H1 (cell line): ENCODE measurements around the gene XPO6. TPM values are rescaled to one million over a fixed set of nuclear protein-coding genes. Genes with fewer than 3 reads are reported as not detected.
"Not testable (repeated sequence)": the region's sequence is repeated elsewhere in the genome, so short reads cannot be mapped to it uniquely, and the experiment has no call there.

ENCODE experiments used
- CTCF ChIA-PET: fragments of 300-600 bp; sonication (Branson Sonifier 250); formaldehyde crosslinking; loops from one replicate; lab custom pipeline; 2021; ENCODE audit not compliant: partially characterized antibody; lab: Charles Lee
- POLR2A ChIA-PET: fragments of 300-600 bp; sonication (Branson Sonifier 250); formaldehyde crosslinking; loops from one replicate; lab custom pipeline; 2021; ENCODE audit warnings: inconsistent platforms; ENCODE audit not compliant: partially characterized antibody; lab: Charles Lee
- DNase-seq, 2 experiments: peaks; one replicate each; pipeline versions ENCODE4 v3.0.0 to v3.0.0-alpha.2; 2010 to 2022; ENCODE audit warnings: low spot score in 2 of 2, low read depth in 1 of 2, mixed read lengths in 1 of 2
- FAIRE-seq: peaks from 2 replicates; lab custom pipeline; 2011; peaks lifted over from hg19 to GRCh38; lab: Jason Lieb, UNC
- H2AFZ ChIP-seq: 2 replicates; pipeline ENCODE4 v1.8.1; 2012; ENCODE audit warnings: low read length, inconsistent platforms
- H2AK5ac ChIP-seq: 2 replicates; pipeline ENCODE4 v1.6.1; 2013; ENCODE audit warnings: low read depth, low read length
- H2BK120ac ChIP-seq: replicated peaks from 2 replicates; pipeline ENCODE3; 2013; ENCODE audit warnings: low read depth, low read length, inconsistent platforms
- H2BK12ac ChIP-seq: 2 replicates; pipeline ENCODE4 v1.6.1; 2013; ENCODE audit warnings: low read depth, low read length
- H2BK15ac ChIP-seq: 2 replicates; pipeline ENCODE4 v1.6.1; 2013; ENCODE audit warnings: low read length
- H2BK20ac ChIP-seq: 2 replicates; pipeline ENCODE4 v1.6.1; 2013; ENCODE audit warnings: low read length
- H2BK5ac ChIP-seq: 2 replicates; pipeline ENCODE4 v1.6.1; 2013; ENCODE audit warnings: low read depth, low read length
- H3K14ac ChIP-seq: 2 replicates; pipeline ENCODE4 v1.6.1; 2013; ENCODE audit warnings: inconsistent platforms; ENCODE audit not compliant: insufficient read length
- H3K18ac ChIP-seq: 2 replicates; pipeline ENCODE4 v1.6.1; 2013; ENCODE audit warnings: low read length; ENCODE audit errors: extremely low read depth
- H3K23ac ChIP-seq: 2 replicates; pipeline ENCODE4 v1.6.1; 2013; ENCODE audit warnings: inconsistent platforms; ENCODE audit not compliant: insufficient read length
- H3K23me2 ChIP-seq: 2 replicates; pipeline ENCODE4 v1.6.1; 2013; ENCODE audit warnings: low read depth, low read length
- H3K27ac ChIP-seq: 2 replicates; pipeline ENCODE4 v1.6.1; 2011; ENCODE audit warnings: low read depth, low read length, inconsistent platforms
- H3K27me3 ChIP-seq, 4 experiments: replicated peaks in 1 of 4; 1 replicate in 1 of 4; 2 replicates in 3 of 4; pipeline versions ENCODE4 v1.6.1 to v1.8.1; 2011 to 2013; ENCODE audit warnings: low read length in 3 of 4, mild to moderate bottlenecking in 3 of 4, inconsistent platforms in 2 of 4, mixed read lengths in 2 of 4, moderate library complexity in 1 of 4; ENCODE audit not compliant: control insufficient read depth in 3 of 4, insufficient read depth in 3 of 4; ENCODE audit errors: extremely low read depth in 1 of 4
- H3K36me3 ChIP-seq, 4 experiments: 2 replicates each; pipeline versions ENCODE4 v1.6.1 to v1.8.1; 2011 to 2013; ENCODE audit warnings: mild to moderate bottlenecking in 4 of 4, low read length in 3 of 4, moderate library complexity in 2 of 4, control low read depth in 1 of 4, inconsistent platforms in 1 of 4; ENCODE audit not compliant: insufficient read depth in 4 of 4, control insufficient read depth in 2 of 4
- H3K4ac ChIP-seq: replicated peaks from 2 replicates; pipeline ENCODE3; 2013; ENCODE audit warnings: low read length, low read depth, mixed read lengths, inconsistent platforms; ENCODE audit not compliant: insufficient read length
- H3K4me1 ChIP-seq, 4 experiments: replicated peaks in 1 of 4; 1 replicate in 1 of 4; 2 replicates in 3 of 4; pipeline versions ENCODE4 v1.6.1 to v1.8.1; 2011 to 2013; ENCODE audit warnings: low read length in 3 of 4, inconsistent platforms in 2 of 4, mixed read lengths in 1 of 4; ENCODE audit not compliant: insufficient read depth in 4 of 4, control insufficient read depth in 3 of 4
- H3K4me2 ChIP-seq, 2 experiments: 2 replicates each; pipeline versions ENCODE4 v1.6.1 to v1.8.1; 2011 to 2013; ENCODE audit warnings: low read depth in 2 of 2, low read length in 2 of 2, control low read depth in 1 of 2, inconsistent platforms in 1 of 2, mild to moderate bottlenecking in 1 of 2; ENCODE audit not compliant: insufficient read depth in 1 of 2
- H3K4me3 ChIP-seq, 4 experiments: fragments of 200-600, 300-600 bp in 1 of 4; sonication (generic), shearing (Covaris generic), sonication (Bioruptor Twin) in 1 of 4; 2 replicates each; pipeline versions ENCODE4 v1.5.1 to v1.8.1; 2011 to 2016; ENCODE audit warnings: low read length in 4 of 4, low read depth in 3 of 4, control low read depth in 2 of 4, inconsistent platforms in 2 of 4, mild to moderate bottlenecking in 2 of 4, mixed read lengths in 1 of 4, moderate library complexity in 1 of 4; ENCODE audit not compliant: insufficient read depth in 2 of 4; ENCODE audit errors: extremely low read depth in 1 of 4
- H3K56ac ChIP-seq: replicated peaks from 2 replicates; pipeline ENCODE3; 2013; ENCODE audit warnings: low read depth, mild to moderate bottlenecking, mixed read lengths, low read length, inconsistent platforms; ENCODE audit not compliant: insufficient read length
- H3K79me1 ChIP-seq: 2 replicates; pipeline ENCODE4 v1.6.1; 2013; ENCODE audit warnings: low read depth, low read length, control low read depth
- H3K79me2 ChIP-seq, 2 experiments: 2 replicates each; pipeline versions ENCODE4 v1.6.1 to v1.8.1; 2012 to 2013; ENCODE audit warnings: low read length in 2 of 2, mild to moderate bottlenecking in 2 of 2, inconsistent platforms in 1 of 2; ENCODE audit not compliant: insufficient read depth in 2 of 2, control insufficient read depth in 1 of 2
- H3K9ac ChIP-seq, 4 experiments: replicated peaks in 1 of 4; 1 replicate in 1 of 4; 2 replicates in 3 of 4; pipeline versions ENCODE4 v1.6.1 to v1.8.1; 2011 to 2013; ENCODE audit warnings: low read depth in 3 of 4, low read length in 3 of 4, control low read depth in 2 of 4, mild to moderate bottlenecking in 2 of 4, moderate library complexity in 2 of 4, inconsistent platforms in 1 of 4; ENCODE audit errors: extremely low read depth in 1 of 4
- H3K9me3 ChIP-seq, 2 experiments: 2 replicates each; pipeline versions ENCODE4 v1.6.1 to v1.8.1; 2012 to 2013; ENCODE audit warnings: mild to moderate bottlenecking in 2 of 2, moderate library complexity in 2 of 2, control low read depth in 1 of 2, inconsistent platforms in 1 of 2, low read depth in 1 of 2, low read length in 1 of 2, mixed read lengths in 1 of 2; ENCODE audit not compliant: insufficient read depth in 2 of 2
- H4K20me1 ChIP-seq, 2 experiments: replicated peaks in 1 of 2; 2 replicates each; pipeline versions ENCODE3 to v1.8.1; 2011 to 2013; ENCODE audit warnings: inconsistent platforms in 2 of 2, low read length in 2 of 2, mild to moderate bottlenecking in 1 of 2; ENCODE audit not compliant: insufficient read depth in 2 of 2, control insufficient read depth in 1 of 2
- H4K5ac ChIP-seq: 2 replicates; pipeline ENCODE4 v1.6.1; 2013; ENCODE audit warnings: low read length, low read depth, mixed read lengths, inconsistent platforms; ENCODE audit not compliant: insufficient read length
- H4K8ac ChIP-seq: 2 replicates; pipeline ENCODE4 v1.8.0; 2013; ENCODE audit warnings: mild to moderate bottlenecking, moderate library complexity, low read length, inconsistent platforms; ENCODE audit not compliant: insufficient read depth; ENCODE audit errors: extremely low read depth
- H4K91ac ChIP-seq: replicated peaks from 2 replicates; pipeline ENCODE3; 2013; ENCODE audit warnings: low read length, mixed read lengths, inconsistent platforms; ENCODE audit not compliant: insufficient read length
- WGBS, 2 experiments: shearing (Covaris generic) in 1 of 2; methylation state at CpG; one replicate each; pipeline versions ENCODE4 v1.1.6 to v1.1.7; 2013 to 2015; ENCODE audit warnings: low lambda C conversion rate in 2 of 2, mixed read lengths in 2 of 2, inconsistent platforms in 1 of 2, low coverage in 1 of 2, missing lambda C conversion rate in 1 of 2; ENCODE audit not compliant: insufficient replicate concordance in 2 of 2, insufficient coverage in 1 of 2, insufficient read length in 1 of 2; ENCODE audit errors: extremely low coverage in 1 of 2, missing lambda C conversion rate in 1 of 2; 5-methylcytosine and 5-hydroxymethylcytosine counted together
- polyA plus RNA-seq, 7 experiments: library from polyadenylated mRNA; depleted of rRNA in 3 of 7; stranded (reverse) in 5 of 7; unstranded in 2 of 7; fragments of >200 nt in 5 of 7; fragments of 200-250 nt in 2 of 7; gene quantifications; 1 replicate in 5 of 7; 2 replicates in 1 of 7; 4 replicates in 1 of 7; pipeline versions ENCODE4 v1.2.1 to v1.2.3, GENCODE V29; 2011 to 2013; ENCODE audit warnings: missing spikeins in 2 of 7, mixed read lengths in 2 of 7
- total RNA-seq: library from RNA; stranded (reverse); fragmentation: NEBNext Ultra II Directional; extraction: Animal tissue kit (Norgen Biotek cat#: 25700); gene quantifications from 2 replicates; pipeline ENCODE4 v1.2.1, GENCODE V29; 2021

Gene XPO6
- total and polyA plus RNA-seq, 2 of the 8 experiments (the other 6 are each of a cell fraction or from before 2014, with no cell fraction given): 152 to 254 TPM

DNA sequence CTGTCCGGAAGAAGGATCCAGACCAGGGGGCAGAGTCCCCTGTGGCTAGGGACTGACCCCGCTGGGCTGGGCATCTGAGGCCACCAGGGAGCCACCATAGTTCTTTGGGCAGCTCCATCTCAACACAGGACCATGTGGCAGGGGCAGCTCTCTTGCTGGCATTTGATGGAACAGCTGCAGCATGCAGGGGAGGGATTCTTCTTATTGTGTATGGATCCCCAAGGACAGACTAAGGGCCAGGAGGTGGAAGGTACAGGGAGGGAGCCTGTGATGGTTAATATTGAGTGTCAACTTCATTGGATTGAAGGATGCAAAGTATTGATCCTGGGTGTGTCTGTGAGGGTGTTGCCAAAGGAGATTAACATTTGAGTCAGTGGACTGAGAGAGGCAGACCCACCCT is 37.7 kb upstream of the XPO6 start:
- H3K9me3 ChIP-seq, H3K56ac ChIP-seq, H2BK20ac ChIP-seq, H3K36me3 ChIP-seq, H3K79me2 ChIP-seq, H4K91ac ChIP-seq, DNase-seq, H2AK5ac ChIP-seq, H3K23me2 ChIP-seq, H2BK12ac ChIP-seq, H3K9ac ChIP-seq, H3K4ac ChIP-seq, H3K4me2 ChIP-seq, H2BK5ac ChIP-seq, H3K27ac ChIP-seq, H3K4me1 ChIP-seq, H3K27me3 ChIP-seq, H4K8ac ChIP-seq, H4K5ac ChIP-seq, H3K23ac ChIP-seq, H2BK120ac ChIP-seq, H3K14ac ChIP-seq, H3K79me1 ChIP-seq, H3K4me3 ChIP-seq, H2AFZ ChIP-seq, FAIRE-seq, H4K20me1 ChIP-seq, H3K18ac ChIP-seq: not testable (repeated sequence)
- ChIA-PET CTCF (interaction anchor here (2.0 kb wide), 1 partner anchor 67 kb away, joined by 4 read pairs; no protein-coding TSS in a partner anchor), POLR2A (interaction anchor here (0.9 kb wide), 1 partner anchor 37 kb away, joined by 3 read pairs; the partner anchor contains the start of gene XPO6)
- H2BK15ac ChIP-seq: 0 out of 2 replicates have a peak overlapping the region, but pooled peaks have one; percentile 61
- WGBS, 2 experiments: 78% methylated on average over 2 of the region's 2 CpGs; no CpG with 5 or more reads in 1 of the 2 experiments
